ENCODE measurements around the gene GCG.

The GCG gene

GRCh38 chr2:162149466-162149865 is 2.6 kb downstream of the GCG start:
- DNase-seq = no peak

- DNase-seq = no peak
These were observed 3.1 kb downstream of the GCG start for GRCh38 chr2:162148956-162149355.

DNA sequence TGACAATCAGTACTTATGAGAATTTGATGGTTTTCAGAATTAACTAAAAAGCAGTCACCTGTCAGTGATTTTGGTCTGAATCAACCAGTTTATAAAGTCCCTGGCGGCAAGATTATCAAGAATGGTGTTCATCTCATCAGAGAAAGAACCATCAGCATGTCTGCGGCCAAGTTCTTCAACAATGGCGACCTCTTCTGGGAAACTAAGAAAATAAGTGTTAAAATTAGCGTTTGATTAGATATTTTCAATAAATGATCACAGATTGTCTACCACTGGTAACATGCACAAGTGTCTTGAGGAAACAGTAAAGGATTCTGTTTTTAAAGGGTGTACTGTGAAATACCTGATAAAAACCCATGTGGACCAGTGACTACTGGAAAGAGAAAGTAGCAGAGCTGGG is 8.1 kb downstream of the GCG start:
- no peak for DNase-seq

GRCh38 chr2:162138310-162138709 is 13.7 kb downstream of the GCG start:
- DNase-seq = no peak

DNA sequence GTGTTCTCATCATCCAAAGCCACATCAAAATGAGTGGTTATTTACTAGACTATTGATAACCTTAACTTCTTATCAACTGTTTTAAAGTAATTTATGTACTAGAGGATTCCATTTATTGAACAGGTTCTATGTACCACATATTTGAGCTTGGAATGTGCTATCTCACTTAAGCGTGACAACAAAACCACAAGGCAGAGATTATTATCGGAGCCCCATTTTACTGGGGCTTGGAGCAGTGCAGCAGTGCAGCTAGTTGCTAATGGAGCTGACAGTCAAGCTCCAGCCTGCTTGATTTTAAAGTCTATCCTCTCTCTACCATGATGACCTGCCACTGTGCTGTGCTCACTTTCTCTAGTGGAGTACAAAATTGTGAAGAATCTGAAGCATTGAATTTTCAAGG is 24.6 kb downstream of the GCG start:
- no peak for DNase-seq

- no peak for DNase-seq
These were observed 25.5 kb downstream of the GCG start for GRCh38 chr2:162126527-162126926.

- no peak for DNase-seq
These were observed 25.9 kb downstream of the GCG start for GRCh38 chr2:162126111-162126519.

- no peak for DNase-seq
These were observed 26.9 kb downstream of the GCG start for GRCh38 chr2:162125138-162125537.

DNA sequence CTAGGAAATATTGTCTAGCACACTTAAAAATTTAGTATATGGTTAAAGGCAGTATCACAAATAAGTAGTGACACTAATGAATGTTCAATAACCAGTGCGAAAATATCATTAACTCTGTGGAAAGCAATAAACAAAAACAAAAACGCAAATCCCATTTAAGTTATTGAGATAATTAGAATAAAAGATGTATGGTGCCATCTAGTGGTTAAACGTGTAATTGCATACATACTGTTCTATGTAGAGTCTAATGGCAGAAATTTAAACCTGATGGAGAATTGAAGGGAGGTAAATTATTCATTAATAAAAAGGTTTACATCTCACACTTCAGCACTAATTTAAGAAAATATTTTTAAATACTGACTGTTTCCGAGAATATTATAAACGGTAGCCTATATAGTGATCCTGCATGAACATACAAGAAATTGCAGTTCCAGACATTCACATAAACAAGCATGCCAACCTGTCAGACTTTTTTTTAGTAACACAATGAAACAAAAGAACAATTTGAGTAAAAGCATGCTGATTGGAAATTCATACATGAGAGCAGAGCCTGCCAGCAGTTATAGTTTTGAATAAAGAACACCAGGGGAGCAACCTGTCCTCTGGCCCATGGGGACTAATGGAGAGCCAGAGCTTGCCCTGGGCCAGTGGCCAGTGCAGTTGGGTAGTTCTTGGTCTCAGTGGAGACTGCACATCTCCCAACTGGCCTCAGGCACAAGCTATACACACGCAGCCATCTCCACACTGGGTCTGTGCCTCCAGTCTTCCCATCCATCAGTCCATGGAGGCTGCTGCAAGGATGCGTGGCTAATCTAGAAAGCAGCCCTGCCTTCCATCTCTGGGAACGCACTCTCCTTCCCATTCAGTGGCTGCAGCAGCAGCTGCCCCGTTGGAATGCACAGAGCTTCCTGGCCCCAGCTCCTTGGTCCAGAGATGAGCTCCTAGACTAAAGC is 28.0 kb downstream of the GCG start:
- peak; percentile 18 for DNase-seq

DNA sequence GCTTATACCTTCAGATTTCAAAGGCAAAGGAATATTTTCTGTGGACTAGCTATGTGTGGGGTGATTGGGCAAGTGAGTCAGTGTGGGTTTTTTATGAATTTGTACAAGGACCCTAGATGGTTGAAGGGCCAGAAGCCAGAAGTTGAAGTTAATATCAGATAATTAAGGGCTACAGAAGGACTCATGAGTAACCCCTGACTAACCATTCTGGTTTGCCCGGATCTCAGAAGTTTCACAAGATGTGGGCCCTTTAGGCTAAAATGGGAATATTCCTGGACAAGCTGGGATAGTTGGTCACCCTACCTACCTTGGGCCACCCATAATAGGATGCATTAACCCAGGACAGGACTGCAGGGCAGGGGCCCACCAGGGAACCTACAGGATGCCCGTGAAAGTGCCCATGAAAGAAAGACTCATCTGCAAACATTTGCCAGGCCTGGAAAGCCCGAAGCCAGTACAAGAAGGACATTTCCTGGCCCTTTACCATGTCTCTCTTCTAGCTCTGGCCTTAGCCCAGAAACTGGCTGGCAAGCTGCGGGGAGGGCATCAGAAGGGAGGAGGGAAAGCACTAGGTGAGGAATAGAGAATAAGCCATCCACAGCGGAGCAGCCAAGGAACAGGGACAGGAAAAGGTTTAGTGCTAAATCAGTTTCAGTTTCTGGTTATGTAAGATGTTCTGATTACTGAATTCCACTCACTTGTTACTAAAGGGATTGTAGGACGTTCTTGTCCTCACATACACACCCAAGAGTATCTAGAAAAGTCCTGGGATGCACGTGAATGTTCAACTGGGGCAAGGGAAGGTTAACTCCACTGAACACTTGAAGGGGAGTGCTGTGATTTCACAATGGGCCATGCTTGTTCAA is 33.6 kb downstream of the GCG start:
- DNase-seq = peak; percentile 34

- DNase-seq = no peak
These were observed 35.7 kb downstream of the GCG start for GRCh38 chr2:162116352-162116751.

DNA sequence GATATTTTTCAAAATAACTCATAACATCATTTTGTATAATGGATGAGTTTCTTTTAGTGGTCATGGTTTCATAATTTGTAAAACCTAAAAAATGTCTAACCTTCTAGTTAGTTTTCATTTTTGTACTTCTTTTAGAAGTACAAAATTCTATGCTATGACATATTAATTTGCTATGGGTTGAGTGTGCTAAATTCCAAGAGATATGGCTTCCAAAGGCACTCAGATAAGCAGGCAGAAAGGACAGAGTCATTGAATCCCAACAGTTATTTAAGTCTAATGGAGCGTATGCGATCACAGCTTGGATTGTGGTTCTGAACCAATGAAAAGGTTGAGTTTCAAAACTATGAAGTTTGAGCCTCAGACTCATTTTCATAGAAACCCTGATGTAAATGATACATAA is 37.0 kb downstream of the GCG start:
- DNase-seq = no peak

GRCh38 chr2:162114271-162114670 is 37.8 kb downstream of the GCG start:
- no peak for DNase-seq

DNA sequence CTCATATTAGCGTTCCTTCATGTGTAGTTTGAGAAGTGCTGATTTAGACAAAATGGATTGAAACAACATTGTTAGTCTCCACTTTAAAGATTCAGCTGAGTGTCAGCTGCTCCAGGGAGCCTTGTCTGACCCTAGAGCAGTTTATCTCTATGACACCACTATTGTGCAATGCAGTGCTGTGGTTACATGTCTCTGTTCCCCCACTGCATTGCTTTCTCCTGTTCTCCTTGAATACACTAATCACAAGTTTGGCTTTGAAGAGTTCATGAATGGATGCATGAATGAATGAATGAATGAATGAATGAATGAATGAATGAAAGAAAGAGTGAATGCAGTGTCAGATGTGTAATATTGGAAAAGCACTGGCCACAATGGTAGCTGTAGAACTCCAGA is 38.3 kb downstream of the GCG start:
- DNase-seq = no peak

- DNase-seq = no peak
These were observed 38.8 kb downstream of the GCG start for GRCh38 chr2:162113088-162113775.

- DNase-seq = no peak
These were observed 39.8 kb downstream of the GCG start for GRCh38 chr2:162111958-162112850.

DNA sequence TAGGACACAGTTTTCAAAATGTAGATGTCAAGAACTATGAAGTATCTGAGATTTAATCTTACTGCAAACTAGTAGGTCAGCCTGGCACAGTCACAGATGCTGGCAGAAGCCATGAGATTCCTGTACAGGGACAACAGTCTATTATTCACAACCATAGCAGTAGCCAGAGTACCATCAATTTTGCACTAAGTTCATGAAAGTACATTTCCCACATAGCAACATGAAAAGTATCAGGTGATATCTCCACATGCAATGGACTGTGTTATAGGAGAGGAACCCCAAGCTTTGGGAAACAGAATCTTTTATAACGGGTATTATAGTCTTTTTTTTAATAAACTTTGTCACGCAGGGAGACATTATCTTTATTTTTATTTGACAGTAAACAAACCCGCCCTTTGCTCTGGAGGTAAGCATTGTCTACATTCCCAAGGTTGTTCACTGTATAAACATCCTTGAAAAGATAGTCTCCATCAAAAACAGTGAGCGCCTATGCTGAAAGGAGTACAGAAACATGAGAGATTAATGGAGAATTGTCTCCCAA is 44.6 kb downstream of the GCG start:
- no peak for DNase-seq

DNA sequence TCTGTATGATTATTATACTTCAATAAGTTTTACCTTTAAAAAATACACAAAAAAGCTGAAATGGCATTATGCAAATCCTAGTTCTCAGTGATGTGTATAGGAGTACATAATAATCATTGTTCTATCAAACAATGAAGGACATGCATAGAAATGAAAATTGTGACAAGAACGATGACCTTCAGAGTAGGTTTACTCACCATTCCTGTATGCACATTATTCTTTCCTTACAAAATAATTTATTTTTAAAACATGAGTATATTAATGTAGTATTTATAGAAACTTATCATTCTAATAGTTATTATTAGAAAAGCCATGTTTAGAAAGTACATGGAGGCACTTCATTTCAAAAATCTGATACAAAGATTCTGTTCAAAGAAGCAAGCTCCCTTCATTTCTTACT is 45.3 kb downstream of the GCG start:
- DNase-seq = no peak

DNA sequence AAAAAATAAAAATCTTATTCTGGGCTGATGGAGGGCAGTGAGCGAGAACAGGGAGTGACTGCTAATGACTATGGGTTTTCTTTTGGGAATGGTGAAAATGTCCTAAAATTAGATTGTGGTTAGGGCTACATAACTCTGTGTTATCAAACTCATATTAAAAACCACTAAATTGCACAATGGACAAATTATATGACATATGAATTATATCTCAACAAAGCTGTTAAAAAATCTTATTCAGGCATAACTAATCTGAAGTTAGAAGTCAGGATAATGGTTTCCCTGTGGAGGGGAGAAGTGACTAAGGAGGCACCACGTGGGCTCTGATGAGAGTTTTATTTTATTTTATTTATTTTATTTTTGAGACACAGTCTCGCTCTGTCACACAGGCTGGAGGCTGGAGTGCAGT is 45.9 kb downstream of the GCG start:
- no peak for DNase-seq

GRCh38 chr2:162103443-162104009 is 48.5 kb downstream of the GCG start:
- DNase-seq = peak; percentile 18

DNA sequence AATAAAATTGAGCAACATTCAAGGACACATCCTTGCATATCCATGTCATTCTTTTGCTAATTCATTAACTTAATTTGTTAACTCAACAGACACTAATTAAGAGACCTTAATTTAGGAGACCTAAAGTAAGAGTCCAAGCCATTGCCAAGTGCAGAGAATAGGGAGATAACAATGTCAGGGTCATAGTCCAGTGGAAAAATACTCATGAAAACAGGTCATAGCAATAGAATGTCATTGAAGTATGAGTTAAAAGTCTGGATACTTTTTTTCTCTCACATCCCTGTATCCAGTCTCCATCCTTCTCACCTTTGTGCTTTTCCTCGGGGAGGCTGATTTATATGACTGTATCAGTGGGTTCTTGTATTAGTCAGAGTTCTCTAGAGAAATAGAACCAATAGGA is 51.5 kb downstream of the GCG start:
- no peak for DNase-seq

GRCh38 chr2:162099836-162100235 is 52.2 kb downstream of the GCG start:
- DNase-seq = no peak
